Activated T-cell treated with anti-CD3 and anti-CD28 coated beads for 48 hours (primary cell): ENCODE data around the gene MC3R.
"Not testable (repeated sequence)": the region's sequence is repeated elsewhere in the genome, so short reads cannot be mapped to it uniquely, and the experiment has no call there.

Experiments used
- DNase-seq: peaks from one replicate; pipeline ENCODE4 v3.0.0-alpha.2; 2020; ENCODE audit warnings: low read depth

Gene MC3R

DNA sequence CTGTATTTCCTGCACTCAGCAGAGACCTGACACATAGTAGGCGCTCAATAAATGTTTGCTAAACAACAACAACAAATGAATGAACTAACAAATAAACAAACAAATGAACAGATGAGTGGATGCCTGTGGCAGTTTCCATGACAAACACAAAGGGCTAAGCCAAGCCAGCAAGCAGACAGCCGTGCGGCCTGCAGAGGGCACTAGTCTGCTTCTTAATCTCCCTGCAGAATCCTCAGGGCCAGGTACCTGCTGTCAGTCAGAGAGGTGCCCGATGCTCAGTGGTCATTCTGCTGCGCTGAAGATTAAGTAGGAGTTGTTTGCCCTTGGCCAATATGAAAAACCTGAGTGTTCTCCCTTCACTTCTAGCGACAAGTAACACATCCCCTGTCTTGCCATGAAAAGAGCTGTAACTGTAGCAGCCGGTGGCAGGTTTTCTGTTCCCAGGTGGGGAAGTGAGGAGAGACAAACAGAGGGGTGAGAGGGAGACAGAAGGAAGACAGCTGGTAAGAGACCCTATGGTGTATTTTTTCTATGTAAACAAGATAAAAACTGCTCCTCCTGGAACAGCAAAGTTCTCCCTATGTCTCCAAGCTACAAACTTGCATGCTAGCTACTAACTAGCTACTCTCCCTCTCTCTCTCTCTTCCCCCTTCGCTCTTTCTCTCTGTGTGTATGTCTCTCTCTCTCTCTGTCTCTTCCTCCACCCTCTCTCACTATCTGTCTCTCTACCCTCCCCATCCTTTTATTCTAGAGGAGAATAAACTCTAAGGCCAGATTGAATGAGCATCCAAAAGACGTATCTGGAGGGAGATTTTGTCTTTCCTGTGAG is at the start of gene MC3R:
Gene MC3R, plus strand, starts transcription at position 779 of the 829 bp plus-strand sequence. CDS start 112 bp downstream, outside the sequence.
- DNase-seq, result peak; percentile 25

DNA sequence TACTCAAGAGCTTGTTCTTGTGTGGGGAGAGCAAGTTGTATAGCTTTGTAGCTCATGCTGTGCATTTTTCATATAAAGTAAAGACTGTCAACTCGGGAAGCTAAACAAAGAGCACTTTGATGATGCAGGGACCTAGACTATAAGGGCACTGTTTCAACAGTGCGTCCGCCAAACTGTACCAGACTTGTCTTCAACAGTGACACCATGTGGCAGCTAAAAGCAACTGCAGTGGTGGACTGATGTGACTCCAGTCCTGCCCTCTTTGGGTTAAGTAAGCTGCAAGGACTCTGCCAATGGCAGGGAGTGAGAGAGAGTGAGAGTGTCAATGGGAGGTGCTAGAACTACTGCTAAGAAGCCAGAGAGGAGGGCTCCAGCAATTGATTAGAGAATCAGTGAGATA is 48.1 kb upstream of the MC3R start:
- DNase-seq, result no peak

DNA sequence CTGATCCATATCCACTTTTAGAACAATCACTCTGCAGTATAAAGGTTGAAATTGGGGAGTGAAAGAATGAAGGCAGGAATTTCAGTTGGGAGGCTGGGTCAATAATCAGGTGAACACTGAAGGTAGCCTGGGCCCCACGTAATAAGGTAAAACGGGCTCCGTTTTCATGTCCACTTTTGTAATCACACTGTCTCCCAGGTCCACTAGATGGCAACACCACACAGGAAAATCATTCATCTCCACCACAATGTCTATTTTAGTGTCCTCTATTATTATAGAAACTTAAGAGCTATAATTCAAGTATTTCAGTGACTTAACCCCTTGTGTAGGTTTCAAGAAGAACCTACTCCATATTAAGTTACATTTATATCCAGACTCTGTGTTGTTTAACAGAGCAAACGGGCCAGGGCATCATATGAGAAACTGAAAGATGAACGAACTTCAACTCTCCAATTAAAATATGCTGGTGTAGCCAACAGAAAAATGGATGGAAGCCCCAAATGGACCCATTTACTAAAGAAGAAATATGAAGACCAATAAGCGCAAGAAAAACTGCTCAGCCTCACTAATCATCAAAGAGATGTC is 45.9 kb upstream of the MC3R start:
- no peak for DNase-seq

- no peak for DNase-seq
These were observed 44.3 kb upstream of the MC3R start for GRCh38 chr20:56204206-56204605.

DNA sequence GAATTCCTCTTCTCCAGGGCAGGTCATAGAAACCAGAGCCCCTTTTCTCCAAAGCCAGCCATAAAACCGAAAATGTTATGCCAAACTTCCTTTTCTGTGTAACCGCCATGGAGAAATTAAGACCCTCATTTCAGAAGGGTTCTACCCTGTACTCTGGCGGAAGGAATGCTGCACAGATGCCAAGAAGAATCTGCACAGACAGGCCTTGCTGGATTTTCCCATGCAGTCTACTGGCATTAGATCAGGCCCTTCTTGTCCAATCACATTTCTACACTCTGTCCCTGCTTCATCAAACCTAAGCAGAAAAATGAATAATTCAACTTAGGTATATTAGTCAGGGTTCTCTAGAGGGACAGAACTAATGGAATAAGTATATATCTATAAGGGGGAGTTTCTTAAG is 43.2 kb upstream of the MC3R start:
- no peak for DNase-seq

DNA sequence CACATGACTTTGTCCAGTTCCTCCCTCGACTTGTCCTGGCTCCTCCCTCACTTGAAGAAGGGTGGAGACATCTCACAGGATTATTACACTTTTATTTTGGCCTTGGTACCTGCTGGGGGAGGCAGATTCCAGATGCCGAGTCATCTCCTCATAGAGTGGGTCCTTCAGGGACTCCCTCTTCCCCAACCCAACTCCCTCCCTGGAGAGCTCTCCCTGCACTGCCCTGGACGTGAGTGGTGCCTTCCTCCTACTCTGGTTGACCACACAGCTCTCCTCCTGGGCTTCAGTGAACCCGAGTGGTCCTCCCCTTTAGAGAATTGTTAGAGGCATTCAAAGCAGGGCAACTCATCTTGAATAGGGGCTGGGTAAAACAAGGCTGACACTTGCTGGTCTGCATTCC is 40.9 kb upstream of the MC3R start:
- DNase-seq, result no peak

- no peak for DNase-seq
These were observed 40.4 kb upstream of the MC3R start for GRCh38 chr20:56208121-56208520.

GRCh38 chr20:56211051-56211450 is 37.5 kb upstream of the MC3R start:
- no peak for DNase-seq

GRCh38 chr20:56212091-56212490 is 36.4 kb upstream of the MC3R start:
- no peak for DNase-seq

DNA sequence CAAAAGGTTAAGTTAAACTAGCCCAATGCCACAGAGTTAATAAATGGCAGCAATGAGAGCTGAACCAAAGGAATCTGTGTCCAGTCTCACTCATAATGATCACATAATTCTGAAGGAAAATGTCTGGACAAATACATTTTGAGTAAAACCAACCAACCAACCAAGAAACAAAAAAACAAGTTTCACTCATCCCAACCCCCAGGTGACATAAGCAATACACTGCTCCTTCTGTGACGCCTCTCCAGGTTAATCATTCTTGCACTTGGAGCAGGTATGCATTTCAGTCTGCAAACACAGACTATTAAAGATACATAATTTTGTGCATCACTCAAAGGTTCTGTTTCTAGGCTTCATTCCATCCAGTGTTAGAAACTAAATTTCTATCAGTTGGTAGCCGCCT is 35.2 kb upstream of the MC3R start:
- DNase-seq, result no peak

DNA sequence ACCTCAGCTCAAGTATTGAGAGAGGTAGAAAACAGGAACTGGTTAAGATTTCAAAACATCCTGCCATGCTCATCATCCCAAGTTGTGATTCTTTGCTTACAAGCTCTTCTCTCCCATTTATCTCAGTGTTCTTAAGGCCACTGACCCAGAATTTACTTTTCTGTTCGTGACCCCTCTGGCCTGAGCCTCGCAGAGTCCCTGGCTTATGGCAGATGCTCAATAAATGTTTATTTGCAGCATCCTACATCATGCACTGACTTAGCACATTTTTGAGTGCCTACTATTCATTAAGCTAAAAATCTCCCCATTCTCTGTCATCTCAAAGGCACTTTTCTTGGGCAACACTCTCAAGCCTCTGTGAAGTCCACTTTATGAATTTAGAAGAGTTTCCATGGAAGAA is 33.4 kb upstream of the MC3R start:
- DNase-seq, result no peak

DNA sequence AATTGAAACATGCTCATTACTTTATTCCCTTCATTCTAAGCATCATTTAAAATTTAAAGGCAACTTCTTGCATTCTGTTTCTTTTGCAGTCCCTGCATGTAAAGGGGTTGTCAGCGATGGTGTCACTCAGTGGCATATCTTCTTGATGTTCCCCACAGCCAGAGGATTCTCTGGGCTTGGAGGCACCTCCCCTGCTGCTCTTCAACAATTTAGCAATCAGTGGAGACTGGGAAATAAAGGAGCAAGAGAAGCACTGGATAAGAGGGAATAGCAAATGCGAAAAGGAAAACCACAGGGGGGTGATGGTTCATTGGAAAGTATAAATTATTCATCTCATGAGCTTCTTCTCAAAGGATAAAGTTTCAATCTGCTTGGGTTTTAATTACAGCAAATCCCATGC is 30.7 kb upstream of the MC3R start:
- no peak for DNase-seq

GRCh38 chr20:56221186-56221585 is 27.3 kb upstream of the MC3R start:
- not testable (repeated sequence) for DNase-seq

DNA sequence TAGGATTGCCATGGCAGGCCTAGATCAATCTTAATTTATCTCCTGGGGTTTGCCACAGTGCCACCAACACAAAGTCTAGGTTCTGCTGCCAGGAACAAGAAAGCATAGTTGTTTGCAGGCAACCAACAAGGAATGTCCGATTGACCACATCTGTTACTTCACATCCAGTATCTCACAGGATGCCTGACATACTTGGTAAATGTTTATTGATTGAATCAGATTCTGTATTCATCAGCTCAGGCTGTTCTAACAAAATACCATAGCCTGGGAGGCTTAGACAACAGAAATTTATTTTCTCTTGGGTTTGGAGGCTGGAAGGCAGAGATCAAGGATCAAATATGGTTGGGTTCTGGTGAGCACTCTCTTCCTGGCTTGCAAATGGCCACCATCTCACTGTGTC is 26.3 kb upstream of the MC3R start:
- no peak for DNase-seq

- no peak for DNase-seq
These were observed 25.6 kb upstream of the MC3R start for GRCh38 chr20:56222945-56223344.

- DNase-seq, result no peak
These were observed 25.2 kb upstream of the MC3R start for GRCh38 chr20:56223352-56223751.

- no peak for DNase-seq
These were observed 20.5 kb upstream of the MC3R start for GRCh38 chr20:56228021-56228420.

DNA sequence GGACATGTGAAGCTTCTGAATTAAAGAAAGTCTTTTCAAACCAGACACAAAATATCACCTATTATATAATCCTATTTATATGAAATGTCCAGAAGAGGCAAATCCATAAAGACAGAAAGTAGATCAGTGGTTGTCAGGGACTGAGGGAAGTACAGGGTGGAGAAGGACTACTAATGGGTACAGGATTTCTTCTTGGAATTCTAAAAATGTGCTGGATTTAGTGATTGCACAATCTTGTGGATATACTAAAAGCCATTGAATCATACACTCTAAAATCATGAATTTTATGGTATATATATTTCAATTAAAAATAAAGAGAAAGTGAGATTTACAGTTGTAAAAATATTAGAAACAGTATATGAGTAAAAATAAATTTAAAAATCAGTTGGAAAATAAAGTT is 18.7 kb upstream of the MC3R start:
- DNase-seq, result no peak

DNA sequence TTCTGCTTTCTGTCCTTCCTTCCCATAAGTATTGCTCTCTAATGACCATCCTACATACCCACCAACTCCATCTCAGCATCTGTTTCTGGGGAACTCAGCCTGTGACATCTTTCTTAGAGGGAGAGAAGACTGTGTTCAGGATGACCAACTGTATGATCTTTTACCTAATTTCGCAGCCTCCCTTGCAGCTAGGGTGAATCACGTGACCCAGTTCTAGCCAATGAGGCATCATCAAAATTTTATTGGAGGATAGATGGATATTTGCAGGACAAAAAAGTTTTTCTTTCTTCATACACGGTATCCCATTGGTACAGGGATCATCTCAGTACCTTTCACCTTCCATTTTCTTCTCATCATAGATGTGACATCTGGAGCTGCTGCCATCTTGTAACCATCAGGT is 14.4 kb upstream of the MC3R start:
- no peak for DNase-seq

DNA sequence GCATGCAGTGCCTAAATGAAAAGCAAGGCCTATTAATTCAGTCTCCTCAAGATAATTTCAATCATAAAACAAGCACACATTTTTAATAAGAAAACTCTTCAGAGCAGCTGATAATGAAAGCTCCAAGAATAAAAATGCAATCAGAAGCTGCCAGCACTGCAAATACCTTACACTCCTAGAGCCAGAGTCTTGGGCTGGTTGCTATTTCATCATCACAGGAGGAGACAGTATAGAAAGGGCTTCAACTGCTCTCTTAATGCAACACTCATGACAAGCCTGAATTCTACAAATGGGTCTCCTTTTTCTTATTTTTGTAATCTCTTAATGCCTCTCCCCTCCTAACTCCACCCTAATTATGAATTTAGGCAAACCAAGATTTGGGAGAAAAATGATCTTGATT is 11.2 kb upstream of the MC3R start:
- no peak for DNase-seq

GRCh38 chr20:56244259-56244658 is 4.3 kb upstream of the MC3R start:
- DNase-seq, result no peak

- DNase-seq, result no peak
These were observed 2.8 kb upstream of the MC3R start for GRCh38 chr20:56245761-56246160.

DNA sequence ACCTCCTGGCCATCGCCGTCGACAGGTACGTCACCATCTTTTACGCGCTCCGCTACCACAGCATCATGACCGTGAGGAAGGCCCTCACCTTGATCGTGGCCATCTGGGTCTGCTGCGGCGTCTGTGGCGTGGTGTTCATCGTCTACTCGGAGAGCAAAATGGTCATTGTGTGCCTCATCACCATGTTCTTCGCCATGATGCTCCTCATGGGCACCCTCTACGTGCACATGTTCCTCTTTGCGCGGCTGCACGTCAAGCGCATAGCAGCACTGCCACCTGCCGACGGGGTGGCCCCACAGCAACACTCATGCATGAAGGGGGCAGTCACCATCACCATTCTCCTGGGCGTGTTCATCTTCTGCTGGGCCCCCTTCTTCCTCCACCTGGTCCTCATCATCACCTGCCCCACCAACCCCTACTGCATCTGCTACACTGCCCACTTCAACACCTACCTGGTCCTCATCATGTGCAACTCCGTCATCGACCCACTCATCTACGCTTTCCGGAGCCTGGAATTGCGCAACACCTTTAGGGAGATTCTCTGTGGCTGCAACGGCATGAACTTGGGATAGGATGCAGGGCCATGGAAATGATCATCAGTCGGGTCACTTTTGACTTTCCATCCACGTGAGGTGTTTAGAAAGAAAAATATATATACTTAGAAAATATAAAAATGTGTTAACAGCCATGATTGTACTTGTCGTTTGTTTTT is 868 bp downstream of the MC3R start:
- DNase-seq, result peak; percentile 41
